K562 (cell line): ENCODE measurements around the gene DLK1. TPM values are rescaled to one million over a fixed set of nuclear protein-coding genes. Genes with fewer than 3 reads are reported as not detected.

Experiments
- ATAC-seq: fragments of 200-7000 bp; cut with Tn5 transposase; 3 replicates; pipeline ENCODE4 v1.9.1; 2020; ENCODE audit warnings: moderate library complexity
- BruUV-seq: library from RNA; stranded (reverse); fragments of 400-500 nt; replicated peaks from 2 replicates; lab custom pipeline; 2021; lab: Mats Ljungman, UMichigan
- CTCF ChIA-PET: fragments of 300-600 bp; formaldehyde crosslinking; extraction: SDS; loops from one replicate; lab custom pipeline; 2021; ENCODE audit warnings: low intra/inter-chr PET ratio; lab: Yijun Ruan, JAX
- POLR2A ChIA-PET: fragments of 300-600, 350-650 bp; sonication (Branson Sonifier 250); formaldehyde crosslinking; extraction: SDS; loops from one replicate; lab custom pipeline; 2021; ENCODE audit warnings: antibody characterized with exemption, inconsistent platforms; lab: Yijun Ruan, JAX
- DNase-seq, 4 experiments: peaks; one replicate each; pipeline versions ENCODE4 v3.0.0 to v3.0.0-alpha.2; 2011 to 2018; ENCODE audit warnings: low spot score in 3 of 4, mixed read lengths in 3 of 4; ENCODE audit errors: extremely low read depth in 1 of 4
- FAIRE-seq: peaks from 2 replicates; lab custom pipeline; 2011; peaks lifted over from hg19 to GRCh38; lab: Jason Lieb, UNC
- H2AFZ ChIP-seq: 2 replicates; pipeline ENCODE4 v1.6.0; 2011; ENCODE audit warnings: low read depth, low read length, control low read depth, inconsistent platforms
- H3K27ac ChIP-seq: fragments of 200-600 bp; 3 replicates; pipeline ENCODE4 v1.8.0; 2011; ENCODE audit warnings: low read depth, mild to moderate bottlenecking, control low read depth, inconsistent platforms, low read length, moderate library complexity, mixed read lengths; ENCODE audit errors: extremely low read depth
- H3K27me3 ChIP-seq, 2 experiments: fragments of 300-600 bp in 1 of 2; 2 replicates in 1 of 2; 3 replicates in 1 of 2; pipeline versions ENCODE4 v1.6.0 to v1.8.0; 2011; ENCODE audit warnings: inconsistent platforms in 2 of 2, low read length in 2 of 2, mild to moderate bottlenecking in 1 of 2, mixed read lengths in 1 of 2, moderate library complexity in 1 of 2; ENCODE audit not compliant: control insufficient read depth in 2 of 2, insufficient read depth in 2 of 2
- H3K36me3 ChIP-seq: fragments of 300-600 bp; 3 replicates; pipeline ENCODE4 v1.8.0; 2011; ENCODE audit warnings: mild to moderate bottlenecking, low read length, inconsistent platforms; ENCODE audit not compliant: control insufficient read depth, insufficient read depth
- H3K4me1 ChIP-seq, 2 experiments: fragments of 200-600 bp in 1 of 2; replicated peaks in 1 of 2; 2 replicates in 1 of 2; 3 replicates in 1 of 2; pipeline versions ENCODE4 v1.5.1 to v1.8.0; 2011; ENCODE audit warnings: inconsistent platforms in 2 of 2, low read length in 2 of 2, mild to moderate bottlenecking in 1 of 2, mixed read lengths in 1 of 2, moderate library complexity in 1 of 2; ENCODE audit not compliant: control insufficient read depth in 2 of 2, insufficient read depth in 2 of 2
- H3K4me2 ChIP-seq: 2 replicates; pipeline ENCODE4 v1.6.1; 2011; ENCODE audit warnings: low read length, control low read depth, inconsistent platforms, mixed read lengths; ENCODE audit not compliant: insufficient read depth
- H3K4me3 ChIP-seq: fragments of 200-600 bp; sonication (generic), shearing (Covaris generic); 2 replicates; pipeline ENCODE4 v1.5.1; 2016; ENCODE audit warnings: control low read depth, inconsistent platforms
- H3K79me2 ChIP-seq: fragments of 200-600 bp; 3 replicates; pipeline ENCODE4 v1.8.0; 2011; ENCODE audit warnings: low read length, inconsistent platforms; ENCODE audit not compliant: control insufficient read depth, insufficient read depth
- H3K9ac ChIP-seq, 2 experiments: 2 replicates each; pipeline versions ENCODE4 v1.6.0 to v1.6.1; 2011; ENCODE audit warnings: low read depth in 2 of 2, low read length in 2 of 2, control low read depth in 1 of 2, inconsistent platforms in 1 of 2, mild to moderate bottlenecking in 1 of 2, mixed read lengths in 1 of 2; ENCODE audit not compliant: insufficient read depth in 1 of 2
- H3K9me1 ChIP-seq: one replicate; pipeline ENCODE4 v1.6.0; 2011; ENCODE audit warnings: inconsistent platforms, mild to moderate bottlenecking, low read length, moderate library complexity; ENCODE audit not compliant: control insufficient read depth, insufficient read depth
- H3K9me3 ChIP-seq: replicated peaks from 2 replicates; pipeline ENCODE4 v1.5.1; 2011; ENCODE audit warnings: low read depth, low read length, inconsistent platforms; ENCODE audit not compliant: control insufficient read depth, insufficient read depth
- H4K20me1 ChIP-seq: replicated peaks from 2 replicates; pipeline ENCODE4 v1.6.1; 2011; ENCODE audit warnings: low read length, inconsistent platforms, mixed read lengths; ENCODE audit not compliant: control insufficient read depth, insufficient read depth
- FOSL1 ChIP-seq: fragments of 200-800 bp; sonication (Bioruptor generic); conservative IDR thresholded peaks from 2 replicates; pipeline ENCODE4 v1.6.1; 2016; ENCODE audit warnings: missing genetic modification characterization, missing compliant biosample characterization
- GTF2E2 ChIP-seq: fragments of 200-800 bp; sonication (Bioruptor generic); IDR thresholded peaks from 2 replicates; pipeline ENCODE4 v1.6.1; 2016; ENCODE audit warnings: missing genetic modification characterization, missing compliant biosample characterization
- HMG20A ChIP-seq: fragments of 450-650 bp; formaldehyde crosslinking; conservative IDR thresholded peaks from 2 replicates; pipeline ENCODE4 v1.4.0; 2020; ENCODE audit warnings: mild to moderate bottlenecking, mixed read lengths
- KLF10 ChIP-seq: fragments of 250-450 bp; sonication (Bioruptor Pico); IDR thresholded peaks from 2 replicates; pipeline ENCODE4 v1.6.1; 2021; ENCODE audit warnings: matching md5 sums
- MED1 ChIP-seq: sonication (generic); formaldehyde crosslinking; IDR thresholded peaks from 2 replicates; pipeline ENCODE4 v1.8.1; 2023; ENCODE audit warnings: missing genetic modification reagents, borderline replicate concordance
- NCOR1 ChIP-seq: fragments of 450-650 bp; IDR thresholded peaks from 2 replicates; pipeline ENCODE4 v1.6.1; 2016; ENCODE audit warnings: mild to moderate bottlenecking, moderate library complexity
- RBM39 ChIP-seq: fragments of 200-400 bp; formaldehyde crosslinking; optimal IDR thresholded peaks from 2 replicates; pipeline ENCODE3; 2018; ENCODE audit warnings: low read depth, low read length
- SNIP1 ChIP-seq: fragments of 450-650 bp; IDR thresholded peaks from 2 replicates; pipeline ENCODE4 v1.7.1; 2017; ENCODE audit warnings: low read depth, mild to moderate bottlenecking
- ZBTB12 ChIP-seq: fragments of 250-450 bp; sonication (Bioruptor Pico); IDR thresholded peaks from 2 replicates; pipeline ENCODE4 v1.4.0; 2020
- ZC3H8 ChIP-seq: fragments of 450-650 bp; IDR thresholded peaks from 2 replicates; pipeline ENCODE4 v1.6.1; 2017
- ZMIZ1 ChIP-seq, 2 experiments: fragments of 150-350 bp in 1 of 2; IDR thresholded peaks; 2 replicates each; pipeline ENCODE4 v1.6.1; 2012 to 2016; ENCODE audit warnings: low read depth in 2 of 2, low read length in 2 of 2, mild to moderate bottlenecking in 1 of 2, moderate library complexity in 1 of 2
- WGBS: fragments of 100-300 bp; shearing (Covaris generic); methylation state at CpG from one replicate; pipeline ENCODE4 v1.1.6; 2016; ENCODE audit warnings: low coverage, mixed read lengths; ENCODE audit not compliant: insufficient coverage; ENCODE audit errors: missing lambda C conversion rate; 5-methylcytosine and 5-hydroxymethylcytosine counted together
- in situ Hi-C: fragments of 300-500 bp; cut with MboI; formaldehyde crosslinking; loops from 4 replicates; pipeline ENCODE4 v1.15.0; 2018; ENCODE audit warnings: inconsistent platforms, mixed read lengths
- intact Hi-C: fragments of 100-400 bp; cut with micrococcal nuclease; formaldehyde crosslinking; loops from 2 replicates; pipeline ENCODE4 v1.14.2; 2022
- polyA plus RNA-seq, 8 experiments: library from polyadenylated mRNA; depleted of rRNA in 4 of 8; stranded (reverse) in 5 of 8; unstranded in 3 of 8; fragments of >200 nt; fragmentation: Nextera tagmentation in 2 of 8; fragmentation: Illumina TruSeq in 1 of 8; extraction: Ambion mirVana in 2 of 8; extraction: Trizol in 1 of 8; gene quantifications; 2 replicates each; pipeline versions ENCODE4 v1.2.1 to v1.2.3, GENCODE V29; 2011 to 2014; ENCODE audit warnings: inconsistent platforms in 1 of 8, missing spikeins in 1 of 8
- total RNA-seq, 7 experiments: library from RNA; depleted of rRNA in 6 of 7; stranded (reverse); fragments of >200 nt in 6 of 7; fragmentation: Illumina TruSeq in 2 of 7; extraction: Trizol in 2 of 7; gene quantifications; 2 replicates each; pipeline versions ENCODE4 v1.2.1 to v1.2.3, GENCODE V29; 2011 to 2021; ENCODE audit warnings: low replicate concordance in 1 of 7
- TF ChIP-seq, protein P1 (sequence below): sonication (generic); formaldehyde crosslinking; IDR thresholded peaks from 2 replicates; pipeline ENCODE4 v1.8.1; 2023; ENCODE audit warnings: mild to moderate bottlenecking, missing genetic modification reagents
- TF ChIP-seq, protein P2 (sequence below): IDR thresholded peaks from 2 replicates; pipeline ENCODE4 v1.6.1; 2016; ENCODE audit warnings: missing genetic modification characterization, missing compliant biosample characterization
- TF ChIP-seq, protein P3 (sequence below): fragments of 250-450 bp; sonication (Bioruptor Pico); IDR thresholded peaks from 2 replicates; pipeline ENCODE4 v1.4.0; 2020; ENCODE audit warnings: borderline replicate concordance

Gene DLK1
- total and polyA plus RNA-seq, 9 of the 15 experiments (the other 6 are each of a cell fraction or from before 2014, with no cell fraction given): 4.4 to 97.2 (median 15.3) TPM

DNA sequence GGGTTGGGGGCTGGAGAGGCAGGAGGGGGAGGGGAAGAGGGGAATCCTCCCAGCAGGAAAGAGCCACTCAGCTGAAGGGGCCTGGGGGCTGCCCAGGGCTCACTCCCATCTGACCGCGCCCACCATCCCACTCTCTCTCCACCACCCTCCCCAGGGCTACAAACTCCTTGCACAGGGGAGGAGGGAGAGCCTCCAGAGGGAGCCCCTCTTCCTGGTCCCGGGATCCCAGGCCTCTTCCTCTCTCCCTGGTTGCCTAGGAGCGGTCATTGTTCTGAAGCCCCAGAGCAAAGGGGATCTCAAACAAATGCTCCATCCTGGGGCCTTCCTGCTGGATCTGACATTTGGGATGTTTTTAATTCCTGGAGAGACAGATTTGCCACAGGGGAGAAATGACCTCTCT lies 39.8 kb upstream of the DLK1 start:
- H3K4me3 ChIP-seq: no peak overlapping the region
- H4K20me1 ChIP-seq: no peaks in the 10 kb centered on the region
- POLR2A ChIA-PET: no interaction called here
- intact Hi-C loops: no loop called here
- H3K4me2 ChIP-seq: no peak overlapping the region
- FAIRE-seq: no peak
- H3K79me2 ChIP-seq: no peaks in the 10 kb centered on the region
- peaks cover 18 to 36% of the 10 kb centered on the region in 2 experiments for H3K4me1 ChIP-seq
- no peak overlapping the region for H3K27ac ChIP-seq
- no peak for DNase-seq
- H2AFZ ChIP-seq: no peak overlapping the region
- WGBS: no CpG with 5 or more reads among the region's 4 CpGs
- ATAC-seq: no peak
- no peaks in the 10 kb centered on the region for H3K27me3 ChIP-seq
- CTCF ChIA-PET: no interaction called here
- no peak overlapping the region for H3K9ac ChIP-seq
- BruUV-seq: no TSS peak
- H3K9me1 ChIP-seq: no peaks in the 10 kb centered on the region
- in situ Hi-C loops: no loop called here
- no peaks in the 10 kb centered on the region for H3K9me3 ChIP-seq
- no peaks in the 10 kb centered on the region for H3K36me3 ChIP-seq
- TF ChIP-seq RBM39: no peak
- TF ChIP-seq, protein P1, sequence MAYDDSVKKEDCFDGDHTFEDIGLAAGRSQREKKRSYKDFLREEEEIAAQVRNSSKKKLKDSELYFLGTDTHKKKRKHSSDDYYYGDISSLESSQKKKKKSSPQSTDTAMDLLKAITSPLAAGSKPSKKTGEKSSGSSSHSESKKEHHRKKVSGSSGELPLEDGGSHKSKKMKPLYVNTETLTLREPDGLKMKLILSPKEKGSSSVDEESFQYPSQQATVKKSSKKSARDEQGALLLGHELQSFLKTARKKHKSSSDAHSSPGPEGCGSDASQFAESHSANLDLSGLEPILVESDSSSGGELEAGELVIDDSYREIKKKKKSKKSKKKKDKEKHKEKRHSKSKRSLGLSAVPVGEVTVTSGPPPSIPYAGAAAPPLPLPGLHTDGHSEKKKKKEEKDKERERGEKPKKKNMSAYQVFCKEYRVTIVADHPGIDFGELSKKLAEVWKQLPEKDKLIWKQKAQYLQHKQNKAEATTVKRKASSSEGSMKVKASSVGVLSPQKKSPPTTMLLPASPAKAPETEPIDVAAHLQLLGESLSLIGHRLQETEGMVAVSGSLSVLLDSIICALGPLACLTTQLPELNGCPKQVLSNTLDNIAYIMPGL (CRISPR knock-in tag): no peak
- no peak for TF ChIP-seq GTF2E2
- TF ChIP-seq ZBTB12 (CRISPR knock-in tag): no peak
- TF ChIP-seq ZMIZ1 (IDR thresholded peaks at IDR 0.05; ENCODE audit: low read depth in 2 of 2, low read length in 2 of 2): no peak
- TF ChIP-seq, protein P2, sequence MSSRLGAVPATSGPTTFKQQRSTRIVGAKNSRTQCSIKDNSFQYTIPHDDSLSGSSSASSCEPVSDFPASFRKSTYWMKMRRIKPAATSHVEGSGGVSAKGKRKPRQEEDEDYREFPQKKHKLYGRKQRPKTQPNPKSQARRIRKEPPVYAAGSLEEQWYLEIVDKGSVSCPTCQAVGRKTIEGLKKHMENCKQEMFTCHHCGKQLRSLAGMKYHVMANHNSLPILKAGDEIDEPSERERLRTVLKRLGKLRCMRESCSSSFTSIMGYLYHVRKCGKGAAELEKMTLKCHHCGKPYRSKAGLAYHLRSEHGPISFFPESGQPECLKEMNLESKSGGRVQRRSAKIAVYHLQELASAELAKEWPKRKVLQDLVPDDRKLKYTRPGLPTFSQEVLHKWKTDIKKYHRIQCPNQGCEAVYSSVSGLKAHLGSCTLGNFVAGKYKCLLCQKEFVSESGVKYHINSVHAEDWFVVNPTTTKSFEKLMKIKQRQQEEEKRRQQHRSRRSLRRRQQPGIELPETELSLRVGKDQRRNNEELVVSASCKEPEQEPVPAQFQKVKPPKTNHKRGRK (tag): no peak
- no peak for TF ChIP-seq MED1 (CRISPR knock-in tag)
- TF ChIP-seq KLF10 (CRISPR knock-in tag): no peak
- no peak for TF ChIP-seq HMG20A (CRISPR knock-in tag)
- no peak for TF ChIP-seq NCOR1
- TF ChIP-seq SNIP1: no peak
- TF ChIP-seq, protein P3, sequence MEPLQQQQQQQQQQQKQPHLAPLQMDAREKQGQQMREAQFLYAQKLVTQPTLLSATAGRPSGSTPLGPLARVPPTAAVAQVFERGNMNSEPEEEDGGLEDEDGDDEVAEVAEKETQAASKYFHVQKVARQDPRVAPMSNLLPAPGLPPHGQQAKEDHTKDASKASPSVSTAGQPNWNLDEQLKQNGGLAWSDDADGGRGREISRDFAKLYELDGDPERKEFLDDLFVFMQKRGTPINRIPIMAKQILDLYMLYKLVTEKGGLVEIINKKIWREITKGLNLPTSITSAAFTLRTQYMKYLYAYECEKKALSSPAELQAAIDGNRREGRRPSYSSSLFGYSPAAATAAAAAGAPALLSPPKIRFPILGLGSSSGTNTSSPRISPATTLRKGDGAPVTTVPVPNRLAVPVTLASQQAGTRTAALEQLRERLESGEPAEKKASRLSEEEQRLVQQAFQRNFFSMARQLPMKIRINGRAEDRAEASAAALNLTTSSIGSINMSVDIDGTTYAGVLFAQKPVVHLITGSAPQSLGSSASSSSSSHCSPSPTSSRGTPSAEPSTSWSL (CRISPR knock-in tag): no peak
- TF ChIP-seq FOSL1 (tag): no peak
- no peak for TF ChIP-seq ZC3H8
